NCI-H1436 treated with DMSO at 0.1 percent for 48 hours (cell line): Measurements from ENCODE around the gene SLC30A7.
"Not testable (repeated sequence)": the region's sequence is repeated elsewhere in the genome, so short reads cannot be mapped to it uniquely, and the experiment has no call there.

Source experiments
- DNase-seq: peaks from one replicate; lab custom pipeline; 2025; lab: John Stamatoyannopoulos, UW

SLC30A7 gene

GRCh38 chr1:100936194-100936967 lies 40.5 kb downstream of the SLC30A7 start:
- no peak for DNase-seq

GRCh38 chr1:100941098-100941527 lies 45.2 kb downstream of the SLC30A7 start:
- DNase-seq, result no peak

GRCh38 chr1:100941580-100942216 lies 45.8 kb downstream of the SLC30A7 start:
- DNase-seq, result no peak

GRCh38 chr1:100942304-100943046 lies 46.6 kb downstream of the SLC30A7 start:
- no peak for DNase-seq

GRCh38 chr1:100943533-100943932 lies 47.6 kb downstream of the SLC30A7 start:
- DNase-seq, result no peak

GRCh38 chr1:100946064-100946463 lies 50.2 kb downstream of the SLC30A7 start:
- DNase-seq, result not testable (repeated sequence)

GRCh38 chr1:100947816-100948215 lies 51.9 kb downstream of the SLC30A7 start:
- not testable (repeated sequence) for DNase-seq

- not testable (repeated sequence) for DNase-seq
These were observed 53.0 kb downstream of the SLC30A7 start for GRCh38 chr1:100948721-100949405.

- DNase-seq, result not testable (repeated sequence)
These were observed 53.7 kb downstream of the SLC30A7 start for GRCh38 chr1:100949515-100950158.

- no peak for DNase-seq
These were observed 54.4 kb downstream of the SLC30A7 start for GRCh38 chr1:100950337-100950736.

GRCh38 chr1:100950781-100951180 lies 54.9 kb downstream of the SLC30A7 start:
- no peak for DNase-seq

GRCh38 chr1:100952104-100952745 lies 56.3 kb downstream of the SLC30A7 start:
- DNase-seq, result no peak

GRCh38 chr1:100952970-100953369 lies 57.1 kb downstream of the SLC30A7 start:
- DNase-seq, result not testable (repeated sequence)

GRCh38 chr1:100953960-100954730 lies 58.3 kb downstream of the SLC30A7 start:
- no peak for DNase-seq

GRCh38 chr1:100955322-100955721 lies 59.4 kb downstream of the SLC30A7 start:
- no peak for DNase-seq

- DNase-seq, result no peak
These were observed 63.7 kb downstream of the SLC30A7 start for GRCh38 chr1:100959502-100960060.

- no peak for DNase-seq
These were observed 64.2 kb downstream of the SLC30A7 start for GRCh38 chr1:100960098-100960497.

GRCh38 chr1:100968621-100969020 lies 72.7 kb downstream of the SLC30A7 start:
- DNase-seq, result no peak

- DNase-seq, result no peak
These were observed 73.4 kb downstream of the SLC30A7 start for GRCh38 chr1:100969327-100969726.

GRCh38 chr1:100971021-100971420 lies 75.1 kb downstream of the SLC30A7 start:
- no peak for DNase-seq
